Measurements from ENCODE around the gene MLLT3.

The MLLT3 gene

GRCh38 chr9:20634895-20635294 lies 12.6 kb upstream of the MLLT3 start:
- Histone ChIP-seq H3K27me3 (no peaks in the 10 kb centered on the region), H3K9me3 (no peaks in the 10 kb centered on the region), H3K4me1 (no peaks in the 10 kb centered on the region), H3K36me3 (no peaks in the 10 kb centered on the region), H3K4me3 (ENCODE audit: low read depth, low read length) (no peak overlapping the region)
- no peak for DNase-seq
- TF ChIP-seq, protein P1, sequence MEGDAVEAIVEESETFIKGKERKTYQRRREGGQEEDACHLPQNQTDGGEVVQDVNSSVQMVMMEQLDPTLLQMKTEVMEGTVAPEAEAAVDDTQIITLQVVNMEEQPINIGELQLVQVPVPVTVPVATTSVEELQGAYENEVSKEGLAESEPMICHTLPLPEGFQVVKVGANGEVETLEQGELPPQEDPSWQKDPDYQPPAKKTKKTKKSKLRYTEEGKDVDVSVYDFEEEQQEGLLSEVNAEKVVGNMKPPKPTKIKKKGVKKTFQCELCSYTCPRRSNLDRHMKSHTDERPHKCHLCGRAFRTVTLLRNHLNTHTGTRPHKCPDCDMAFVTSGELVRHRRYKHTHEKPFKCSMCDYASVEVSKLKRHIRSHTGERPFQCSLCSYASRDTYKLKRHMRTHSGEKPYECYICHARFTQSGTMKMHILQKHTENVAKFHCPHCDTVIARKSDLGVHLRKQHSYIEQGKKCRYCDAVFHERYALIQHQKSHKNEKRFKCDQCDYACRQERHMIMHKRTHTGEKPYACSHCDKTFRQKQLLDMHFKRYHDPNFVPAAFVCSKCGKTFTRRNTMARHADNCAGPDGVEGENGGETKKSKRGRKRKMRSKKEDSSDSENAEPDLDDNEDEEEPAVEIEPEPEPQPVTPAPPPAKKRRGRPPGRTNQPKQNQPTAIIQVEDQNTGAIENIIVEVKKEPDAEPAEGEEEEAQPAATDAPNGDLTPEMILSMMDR (IDR thresholded peaks at IDR 0.05; ENCODE audit: low read depth, low read length): no peak

GRCh38 chr9:20632705-20633104 lies 10.4 kb upstream of the MLLT3 start:
- Histone ChIP-seq H3K27me3 (no peaks in the 10 kb centered on the region), H3K9me3 (no peaks in the 10 kb centered on the region), H3K4me1 (no peaks in the 10 kb centered on the region), H3K4me3 (ENCODE audit: low read depth, low read length) (no peak overlapping the region), H3K36me3 (no peaks in the 10 kb centered on the region)
- no peak for DNase-seq
- TF ChIP-seq, protein P1 (IDR thresholded peaks at IDR 0.05; ENCODE audit: low read depth, low read length): no peak

- H3K9me3 ChIP-seq: no peaks in the 10 kb centered on the region
- TF ChIP-seq, protein P1 (IDR thresholded peaks at IDR 0.05; ENCODE audit: low read depth, low read length): no peak
- no peaks in the 10 kb centered on the region for H3K36me3 ChIP-seq
- H3K4me3 ChIP-seq (ENCODE audit: low read depth, low read length): no peak overlapping the region
- H3K4me1 ChIP-seq: no peaks in the 10 kb centered on the region
- H3K27me3 ChIP-seq: no peaks in the 10 kb centered on the region
- no peak for DNase-seq
These were observed 8.1 kb upstream of the MLLT3 start for GRCh38 chr9:20630241-20630943.

DNA sequence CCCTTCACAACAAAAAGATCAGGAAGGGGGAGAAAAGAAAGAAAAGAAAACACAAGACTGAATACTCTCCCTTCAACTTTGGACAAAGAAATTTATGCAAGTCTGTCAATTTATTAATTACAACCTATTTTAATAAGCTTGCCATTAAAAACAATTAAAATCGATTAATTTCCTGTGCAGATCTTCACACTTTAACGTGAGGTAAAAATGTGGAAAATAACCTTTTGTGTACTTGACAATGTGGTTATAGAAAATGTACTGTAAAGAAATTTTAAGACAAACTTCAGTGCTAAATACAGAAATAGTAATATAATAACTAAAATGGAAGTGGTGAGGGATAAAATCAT lies 2.7 kb upstream of the MLLT3 start:
- no peaks in the 10 kb centered on the region; the same call in 1 of the 2 replicates for H3K4me1 ChIP-seq
- H3K36me3 ChIP-seq: no peaks in the 10 kb centered on the region
- no peaks in the 10 kb centered on the region for H3K9me3 ChIP-seq
- H3K4me3 ChIP-seq (ENCODE audit: low read depth, low read length): peak overlapping the region; percentile 86
- no peaks in the 10 kb centered on the region for H3K27me3 ChIP-seq
- no peak for DNase-seq
- TF ChIP-seq, protein P1 (IDR thresholded peaks at IDR 0.05; ENCODE audit: low read depth, low read length): no peak

- TF ChIP-seq, protein P1 (IDR thresholded peaks at IDR 0.05; ENCODE audit: low read depth, low read length): peak; percentile 90
- Histone ChIP-seq H3K9me3 (no peaks in the 10 kb centered on the region), H3K4me3 (ENCODE audit: low read depth, low read length) (peak overlapping the region; percentile 86), H3K27me3 (no peaks in the 10 kb centered on the region), H3K4me1 (no peaks in the 10 kb centered on the region; the same call in 1 of the 2 replicates), H3K36me3 (no peaks in the 10 kb centered on the region)
- DNase-seq: peak; percentile 67
These were observed 2.1 kb upstream of the MLLT3 start for GRCh38 chr9:20624201-20625002.

GRCh38 chr9:20623748-20624124 lies 1.4 kb upstream of the MLLT3 start:
- TF ChIP-seq, protein P1 (IDR thresholded peaks at IDR 0.05; ENCODE audit: low read depth, low read length): no peak
- Histone ChIP-seq H3K27me3 (no peaks in the 10 kb centered on the region), H3K9me3 (no peaks in the 10 kb centered on the region), H3K4me3 (ENCODE audit: low read depth, low read length) (peak overlapping the region; percentile 86), H3K4me1 (peaks cover 1% of the 10 kb centered on the region; the same call in 1 of the 2 replicates), H3K36me3 (no peaks in the 10 kb centered on the region)
- DNase-seq: no peak

Measured in BE2C (cell line).